Measurements from ENCODE around the gene OR10G7. TPM values are rescaled to one million over a fixed set of nuclear protein-coding genes. Genes with fewer than 3 reads are reported as not detected.

OR10G7 gene
- not detected in 2 replicates for total RNA-seq

GRCh38 chr11:124041254-124041653 lies at the start of gene OR10G7:
Gene OR10G7, minus strand, starts transcription at chr11:124041325. Its CDS starts 2,324 bp downstream, at chr11:124039001.
- TF ChIP-seq CTCF (conservative IDR thresholded peaks at IDR 0.05; ENCODE audit: low read depth, low read length), result no peak
- no peak within 1 kb of the TSS for H3K4me3 ChIP-seq (ENCODE audit: low read depth, low read length)
- DNase-seq (ENCODE audit: low read depth), result no peak

GRCh38 chr11:124085997-124086846 lies 45.1 kb upstream of the OR10G7 start:
- no peak overlapping the region for H3K4me3 ChIP-seq (ENCODE audit: low read depth, low read length)
- no peak for TF ChIP-seq CTCF (conservative IDR thresholded peaks at IDR 0.05; ENCODE audit: low read depth, low read length)
- no peak for DNase-seq (ENCODE audit: low read depth)

GRCh38 chr11:124085583-124085982 lies 44.5 kb upstream of the OR10G7 start:
- H3K4me3 ChIP-seq (ENCODE audit: low read depth, low read length), result no peak overlapping the region
- TF ChIP-seq CTCF (conservative IDR thresholded peaks at IDR 0.05; ENCODE audit: low read depth, low read length), result no peak
- DNase-seq (ENCODE audit: low read depth), result no peak

- no peak for DNase-seq (ENCODE audit: low read depth)
- TF ChIP-seq CTCF (conservative IDR thresholded peaks at IDR 0.05; ENCODE audit: low read depth, low read length), result no peak
- H3K4me3 ChIP-seq (ENCODE audit: low read depth, low read length), result no peak overlapping the region
Measured at GRCh38 chr11:124082371-124082770, 41.2 kb upstream of the OR10G7 start.

- DNase-seq (ENCODE audit: low read depth), result no peak
- H3K4me3 ChIP-seq (ENCODE audit: low read depth, low read length), result no peak overlapping the region
- no peak for TF ChIP-seq CTCF (conservative IDR thresholded peaks at IDR 0.05; ENCODE audit: low read depth, low read length)
Measured at GRCh38 chr11:124081483-124081882, 40.4 kb upstream of the OR10G7 start.

GRCh38 chr11:124080327-124081001 lies 39.3 kb upstream of the OR10G7 start:
- DNase-seq (ENCODE audit: low read depth), result no peak
- no peak for TF ChIP-seq CTCF (conservative IDR thresholded peaks at IDR 0.05; ENCODE audit: low read depth, low read length)
- H3K4me3 ChIP-seq (ENCODE audit: low read depth, low read length), result no peak overlapping the region
